ENCODE measurements around the gene CACTIN. TPM values are rescaled to one million over a fixed set of nuclear protein-coding genes. Genes with fewer than 3 reads are reported as not detected.

CACTIN gene
- total and polyA plus RNA-seq, 7 experiments from 2014 or later = 9.5 to 46.7 (median 35.9) TPM

GRCh38 chr19:3620145-3620816 is 6.3 kb downstream of the CACTIN start:
- Mint-ChIP-seq H3K9me3 (no peaks in the 10 kb centered on the region), H3K27ac (no peak overlapping the region), H3K36me3 (peaks cover 0 to 5% (median 0%) of the 10 kb centered on the region in 5 donors), H3K27me3 (no peaks in the 10 kb centered on the region), H3K4me3 (no peak overlapping the region), H3K4me1 (peaks cover 7 to 36% (median 27%) of the 10 kb centered on the region in 7 donors)
- Histone ChIP-seq H3K4me1 (ENCODE audit: control insufficient read depth in 2 of 2, insufficient read depth in 2 of 2, low read length in 2 of 2) (peaks cover 3 to 13% of the 10 kb centered on the region in 2 donors), H3K27ac (ENCODE audit: low read depth, low read length) (no peak overlapping the region), H3K36me3 (ENCODE audit: control insufficient read depth in 2 of 3, insufficient read depth in 3 of 3, low read length in 3 of 3) (peaks cover 0 to 65% (median 0%) of the 10 kb centered on the region in 3 experiments), H3K4me3 (ENCODE audit: low read length) (no peak overlapping the region), H3K9me3 (ENCODE audit: control insufficient read depth in 2 of 3, low read length in 3 of 3) (no peaks in the 10 kb centered on the region), H3K27me3 (ENCODE audit: control insufficient read depth in 2 of 2, insufficient read depth in 2 of 2, low read length in 2 of 2) (no peaks in the 10 kb centered on the region)
- DNase-seq (no peak), ATAC-seq (no peak)
- intact Hi-C loops (cut with micrococcal nuclease) = no loop called here
- CTCF ChIA-PET = interaction anchor here (0.5 to 1.4 kb wide), 4 partner anchors 29 to 337 kb away, joined by 3 to 6 read pairs (median 5); partner anchors contain the start of gene GIPC3
- POLR2A ChIA-PET = interaction anchor here (1.2 kb wide), 1 partner anchor 11 kb away, joined by 4 read pairs; no protein-coding TSS in a partner anchor

GRCh38 chr19:3619631-3620012 is 7.0 kb downstream of the CACTIN start:
- Mint-ChIP-seq H3K27me3 (no peaks in the 10 kb centered on the region), H3K36me3 (peaks cover 0 to 5% (median 0%) of the 10 kb centered on the region in 5 donors), H3K9me3 (no peaks in the 10 kb centered on the region), H3K27ac (no peak overlapping the region), H3K4me3 (no peak overlapping the region), H3K4me1 (peaks cover 7 to 29% (median 22%) of the 10 kb centered on the region in 7 donors)
- POLR2A ChIA-PET = interaction anchor here (1.2 kb wide), 1 partner anchor 11 kb away, joined by 4 read pairs; no protein-coding TSS in a partner anchor
- no peak overlapping the region for H3K27ac ChIP-seq (ENCODE audit: low read depth, low read length)
- intact Hi-C loops (cut with micrococcal nuclease) = no loop called here
- ATAC-seq (no peak), DNase-seq (no peak)
- H3K27me3 ChIP-seq (ENCODE audit: control insufficient read depth in 2 of 2, insufficient read depth in 2 of 2, low read length in 2 of 2) = no peaks in the 10 kb centered on the region
- H3K4me1 ChIP-seq (ENCODE audit: control insufficient read depth in 2 of 2, insufficient read depth in 2 of 2, low read length in 2 of 2) = peaks cover 0 to 13% of the 10 kb centered on the region in 2 donors
- CTCF ChIA-PET = interaction anchor here (0.5 to 1.4 kb wide), 4 partner anchors 28 to 196 kb away, joined by 3 to 6 read pairs (median 4); partner anchors contain the start of gene GIPC3
- peaks cover 0 to 71% (median 0%) of the 10 kb centered on the region in 3 experiments for H3K36me3 ChIP-seq (ENCODE audit: control insufficient read depth in 2 of 3, insufficient read depth in 3 of 3, low read length in 3 of 3)
- H3K9me3 ChIP-seq (ENCODE audit: control insufficient read depth in 2 of 3, low read length in 3 of 3) = no peaks in the 10 kb centered on the region
- no peak overlapping the region for H3K4me3 ChIP-seq (ENCODE audit: low read length)

- no peak overlapping the region for H3K4me3 ChIP-seq (ENCODE audit: low read length)
- H3K9me3 ChIP-seq (ENCODE audit: control insufficient read depth in 2 of 3, low read length in 3 of 3) = no peaks in the 10 kb centered on the region
- Mint-ChIP-seq H3K36me3 (peaks cover 0 to 5% (median 0%) of the 10 kb centered on the region in 5 donors), H3K4me1 (peaks cover 1 to 23% (median 16%) of the 10 kb centered on the region in 7 donors), H3K9me3 (no peaks in the 10 kb centered on the region), H3K4me3 (no peak overlapping the region), H3K27me3 (no peaks in the 10 kb centered on the region), H3K27ac (no peak overlapping the region)
- ATAC-seq = no peak
- POLR2A ChIA-PET = interaction anchor here (0.7 to 1.0 kb wide), 3 partner anchors 33 to 68 kb away, joined by 3 to 4 read pairs (median 4); no protein-coding TSS in a partner anchor
- CTCF ChIA-PET = interaction anchor here (0.7 to 1.4 kb wide), 5 partner anchors 28 to 74 kb away, joined by 3 to 5 read pairs (median 4); partner anchors contain the start of gene GIPC3
- H3K27me3 ChIP-seq (ENCODE audit: control insufficient read depth in 2 of 2, insufficient read depth in 2 of 2, low read length in 2 of 2) = no peaks in the 10 kb centered on the region
- intact Hi-C loops (cut with micrococcal nuclease) = loop anchor here (1.0 kb wide), 3 partner anchors 14 to 74 kb away; no protein-coding TSS in a partner anchor
- H3K4me1 ChIP-seq (ENCODE audit: control insufficient read depth in 2 of 2, insufficient read depth in 2 of 2, low read length in 2 of 2) = peaks cover 0 to 13% of the 10 kb centered on the region in 2 donors
- DNase-seq = no peak
- no peak overlapping the region for H3K27ac ChIP-seq (ENCODE audit: low read depth, low read length)
- H3K36me3 ChIP-seq (ENCODE audit: control insufficient read depth in 2 of 3, insufficient read depth in 3 of 3, low read length in 3 of 3) = peaks cover 0 to 73% (median 0%) of the 10 kb centered on the region in 3 experiments
Measured at GRCh38 chr19:3618811-3619630, 7.6 kb downstream of the CACTIN start.

- Mint-ChIP-seq H3K27ac (no peak overlapping the region), H3K9me3 (no peaks in the 10 kb centered on the region)
- intact Hi-C loops (cut with micrococcal nuclease) = loop anchor here (1.0 kb wide), 3 partner anchors 13 to 73 kb away; no protein-coding TSS in a partner anchor
Measured at GRCh38 chr19:3618144-3618810, 8.3 kb downstream of the CACTIN start.

GRCh38 chr19:3617463-3617862 is 9.1 kb downstream of the CACTIN start:
- Mint-ChIP-seq H3K9me3 (no peaks in the 10 kb centered on the region), H3K36me3 (peaks cover 0 to 2% (median 0%) of the 10 kb centered on the region in 5 donors), H3K4me1 (peaks cover 0 to 19% (median 12%) of the 10 kb centered on the region in 7 donors), H3K4me3 (peak overlapping the region in 8 of 10 donors; percentile 28 to 76 (median 60)), H3K27me3 (no peaks in the 10 kb centered on the region), H3K27ac (peak overlapping the region in 7 of 9 donors; percentile 20 to 71 (median 58))
- DNase-seq (peak in 6 of 9 donors; percentile 26 to 45 (median 36)), ATAC-seq (peak; percentile 52)
- H3K27ac ChIP-seq (ENCODE audit: low read depth, low read length) = no peak overlapping the region
- no peak overlapping the region for H3K4me3 ChIP-seq (ENCODE audit: low read length)
- H3K4me1 ChIP-seq (ENCODE audit: control insufficient read depth in 2 of 2, insufficient read depth in 2 of 2, low read length in 2 of 2) = peaks cover 0 to 13% of the 10 kb centered on the region in 2 donors
- POLR2A ChIA-PET = no interaction called here
- H3K36me3 ChIP-seq (ENCODE audit: control insufficient read depth in 2 of 3, insufficient read depth in 3 of 3, low read length in 3 of 3) = peaks cover 0 to 73% (median 0%) of the 10 kb centered on the region in 3 experiments
- no peaks in the 10 kb centered on the region for H3K9me3 ChIP-seq (ENCODE audit: control insufficient read depth in 2 of 3, low read length in 3 of 3)
- CTCF ChIA-PET = interaction anchor here (1.0 to 1.1 kb wide), 3 partner anchors 13 to 33 kb away, joined by 3 read pairs; no protein-coding TSS in a partner anchor
- no peaks in the 10 kb centered on the region for H3K27me3 ChIP-seq (ENCODE audit: control insufficient read depth in 2 of 2, insufficient read depth in 2 of 2, low read length in 2 of 2)
- intact Hi-C loops (cut with micrococcal nuclease) = loop anchor here in 1 of 2 donors (1.0 kb wide), 1 partner anchor 10 kb away; no protein-coding TSS in a partner anchor

More at GRCh38 chr19:3618144-3618810, 8.3 kb downstream of the CACTIN start:
- Mint-ChIP-seq H3K4me3 (peak overlapping the region in 1 of 10 donors; percentile 76), H3K36me3 (peaks cover 0 to 5% (median 0%) of the 10 kb centered on the region in 5 donors), H3K27me3 (no peaks in the 10 kb centered on the region), H3K4me1 (peaks cover 0 to 22% (median 15%) of the 10 kb centered on the region in 7 donors)
- peak in 7 of 9 donors; percentile 38 to 71 (median 45) for DNase-seq
- Histone ChIP-seq H3K36me3 (ENCODE audit: control insufficient read depth in 2 of 3, insufficient read depth in 3 of 3, low read length in 3 of 3) (peaks cover 0 to 73% (median 0%) of the 10 kb centered on the region in 3 experiments), H3K27ac (ENCODE audit: low read depth, low read length) (no peak overlapping the region), H3K4me3 (ENCODE audit: low read length) (no peak overlapping the region), H3K9me3 (ENCODE audit: control insufficient read depth in 2 of 3, low read length in 3 of 3) (no peaks in the 10 kb centered on the region), H3K4me1 (ENCODE audit: control insufficient read depth in 2 of 2, insufficient read depth in 2 of 2, low read length in 2 of 2) (peaks cover 0 to 13% of the 10 kb centered on the region in 2 donors), H3K27me3 (ENCODE audit: control insufficient read depth in 2 of 2, insufficient read depth in 2 of 2, low read length in 2 of 2) (no peaks in the 10 kb centered on the region)
- peak; percentile 82 for ATAC-seq
- ChIA-PET CTCF (interaction anchor here (1.0 to 1.1 kb wide), 4 partner anchors 28 to 73 kb away, joined by 3 to 5 read pairs (median 3); no protein-coding TSS in a partner anchor), POLR2A (interaction anchor here (0.7 to 1.0 kb wide), 3 partner anchors 32 to 67 kb away, joined by 3 to 4 read pairs (median 4); no protein-coding TSS in a partner anchor)

Measured in naive thymus-derived CD4-positive, alpha-beta T cell (primary cell).